H54 (cell line): ENCODE measurements around the gene EIF4G3.
"Not testable (repeated sequence)": the region's sequence is repeated elsewhere in the genome, so short reads cannot be mapped to it uniquely, and the experiment has no call there.

Experiments
- DNase-seq: peaks from one replicate; pipeline ENCODE4 v3.0.0; 2011; ENCODE audit warnings: low spot score, mixed read lengths; ENCODE audit not compliant: insufficient read length
- FAIRE-seq: peaks from 3 replicates; lab custom pipeline; 2011; peaks lifted over from hg19 to GRCh38; lab: Jason Lieb, UNC
- POLR2A ChIP-seq: IDR thresholded peaks from 2 replicates; pipeline ENCODE4 v1.6.1; 2011; ENCODE audit warnings: low read depth, mild to moderate bottlenecking, low read length

EIF4G3 gene

DNA sequence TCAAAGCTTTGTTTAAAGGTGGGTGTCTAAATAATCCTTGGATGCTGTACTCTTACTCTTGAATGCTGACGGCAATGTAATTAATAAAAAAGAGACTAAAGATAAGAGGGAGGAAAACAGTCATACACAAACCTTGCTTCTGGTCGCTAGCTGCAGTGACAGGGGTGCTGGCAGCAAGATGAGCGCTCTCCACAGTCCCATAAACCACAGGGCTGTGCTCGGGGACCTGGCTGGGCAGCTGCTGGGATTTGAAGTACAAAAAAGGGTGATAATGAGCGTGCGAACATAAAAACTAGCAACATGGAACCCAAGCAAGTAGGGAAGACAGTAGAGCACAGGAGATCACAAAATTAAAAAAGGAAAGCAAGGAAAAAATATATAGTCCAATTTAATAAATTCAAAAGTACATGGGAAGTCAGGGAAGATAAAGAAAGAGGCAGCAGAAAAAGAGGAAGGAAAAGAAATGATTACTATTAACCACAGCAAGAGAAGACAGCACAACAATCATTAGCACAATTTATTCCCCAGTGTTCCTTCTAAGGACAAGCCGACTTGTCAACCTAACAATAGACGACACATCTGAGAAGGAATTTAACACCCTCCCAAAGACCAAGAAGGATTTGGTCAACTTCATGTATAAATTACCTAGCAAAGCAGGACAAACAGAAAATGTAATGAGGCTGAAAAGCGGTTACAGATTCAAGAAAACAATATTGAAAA, 226.7 kb downstream of the EIF4G3 start:
- no peak for FAIRE-seq
- DNase-seq, result no peak
- no peak for TF ChIP-seq POLR2A

DNA sequence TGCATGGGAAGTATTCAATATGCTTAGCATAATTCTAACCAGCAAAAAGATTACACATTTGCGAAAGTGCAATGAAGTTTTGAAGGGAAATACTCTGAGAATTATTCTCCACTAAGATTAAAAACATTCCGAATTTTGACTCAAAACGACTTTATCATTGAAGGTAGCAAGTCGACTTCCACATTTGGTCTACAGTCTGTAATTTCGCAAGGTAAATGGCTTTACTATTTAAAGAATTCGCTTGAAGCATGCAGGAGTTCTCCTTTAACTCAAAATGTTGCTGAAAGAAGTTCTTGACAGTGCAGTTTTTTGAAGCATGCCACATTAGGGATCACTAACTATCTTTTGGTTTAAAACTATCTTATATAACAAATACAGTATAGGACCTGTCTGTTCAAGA, 228.6 kb downstream of the EIF4G3 start:
- no peak for DNase-seq
- FAIRE-seq, result no peak
- no peak for TF ChIP-seq POLR2A

DNA sequence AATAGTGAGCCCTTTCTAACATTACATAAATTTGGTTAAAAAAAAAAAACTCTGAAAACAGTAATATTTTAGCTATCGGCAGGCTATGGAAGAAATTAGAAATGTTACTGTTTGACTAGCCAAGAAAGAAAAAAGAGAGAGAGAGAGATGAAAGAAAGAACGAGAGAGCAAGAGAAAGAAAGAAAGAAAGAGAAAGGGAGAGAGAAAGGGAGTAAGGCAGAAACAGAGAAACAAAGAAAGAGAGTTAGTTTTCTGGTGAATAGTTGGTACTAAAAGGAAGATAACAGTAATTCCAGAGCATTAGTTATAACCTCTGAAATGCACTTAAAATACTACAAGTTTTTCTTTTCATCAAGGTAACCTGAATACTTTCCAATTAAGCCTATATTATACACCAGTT, 229.3 kb downstream of the EIF4G3 start:
- no peak for FAIRE-seq
- no peak for TF ChIP-seq POLR2A

DNA sequence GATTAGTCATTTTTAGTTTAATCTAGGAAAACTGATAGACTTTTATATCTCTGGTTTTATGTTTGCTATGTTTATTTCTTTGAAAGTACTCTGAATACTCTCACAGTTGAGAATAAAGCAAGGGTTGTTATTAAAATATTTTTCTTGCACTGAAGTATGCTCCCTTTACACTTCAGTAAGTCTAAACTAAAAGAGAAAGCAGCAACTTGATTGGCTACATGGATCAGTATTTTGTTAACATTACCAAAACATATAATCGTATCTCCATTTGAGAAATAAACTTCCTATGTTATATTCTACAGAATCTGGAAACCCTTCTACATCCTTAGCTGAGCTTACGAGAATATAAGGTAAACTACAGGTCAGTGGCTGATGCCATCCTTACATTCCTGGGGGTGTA, 240.1 kb downstream of the EIF4G3 start:
- DNase-seq, result no peak
- TF ChIP-seq POLR2A, result no peak
- no peak for FAIRE-seq

More for the DNA sequence above, 229.3 kb downstream of the EIF4G3 start:
- no peak for DNase-seq

DNA sequence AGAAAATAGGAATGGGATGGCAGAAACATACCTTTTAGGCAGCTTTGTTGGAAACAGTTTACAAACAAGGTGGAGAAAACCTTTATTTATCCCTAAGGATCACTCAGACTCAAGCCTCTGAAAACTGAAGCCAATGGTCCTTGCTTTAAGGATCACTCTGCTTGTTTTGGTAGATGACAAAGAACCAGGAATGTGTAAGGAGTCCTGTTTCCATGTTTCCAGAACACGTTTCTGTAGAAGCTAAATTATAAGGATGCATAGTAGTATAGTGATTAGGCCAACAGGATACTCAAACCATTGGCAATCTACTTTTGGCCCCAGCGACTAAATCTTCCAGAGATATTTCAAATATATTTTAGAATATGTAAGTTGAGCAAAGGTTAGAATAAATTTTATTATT, 240.5 kb downstream of the EIF4G3 start:
- DNase-seq (no peak), FAIRE-seq (no peak)
- TF ChIP-seq POLR2A, result no peak

DNA sequence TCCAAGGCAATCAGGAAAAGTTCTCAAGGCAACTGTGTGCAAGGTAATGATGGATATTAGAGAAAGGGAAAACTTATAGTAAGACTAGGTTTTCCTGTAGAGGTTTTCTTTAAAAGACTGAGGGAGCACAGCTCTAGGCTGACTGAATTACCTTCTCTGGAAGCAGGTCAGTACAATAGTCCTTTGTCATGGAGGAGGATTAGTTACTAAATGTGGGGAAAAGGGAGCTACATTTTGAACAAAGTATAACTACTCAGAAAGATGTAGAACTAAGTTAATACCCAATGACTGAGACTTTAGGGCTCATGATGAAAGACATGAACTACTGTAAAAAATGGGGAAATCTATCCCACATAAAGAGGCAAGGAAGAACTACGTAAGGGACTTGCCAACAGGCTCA, 241.0 kb downstream of the EIF4G3 start:
- DNase-seq (no peak), FAIRE-seq (no peak)
- no peak for TF ChIP-seq POLR2A

DNA sequence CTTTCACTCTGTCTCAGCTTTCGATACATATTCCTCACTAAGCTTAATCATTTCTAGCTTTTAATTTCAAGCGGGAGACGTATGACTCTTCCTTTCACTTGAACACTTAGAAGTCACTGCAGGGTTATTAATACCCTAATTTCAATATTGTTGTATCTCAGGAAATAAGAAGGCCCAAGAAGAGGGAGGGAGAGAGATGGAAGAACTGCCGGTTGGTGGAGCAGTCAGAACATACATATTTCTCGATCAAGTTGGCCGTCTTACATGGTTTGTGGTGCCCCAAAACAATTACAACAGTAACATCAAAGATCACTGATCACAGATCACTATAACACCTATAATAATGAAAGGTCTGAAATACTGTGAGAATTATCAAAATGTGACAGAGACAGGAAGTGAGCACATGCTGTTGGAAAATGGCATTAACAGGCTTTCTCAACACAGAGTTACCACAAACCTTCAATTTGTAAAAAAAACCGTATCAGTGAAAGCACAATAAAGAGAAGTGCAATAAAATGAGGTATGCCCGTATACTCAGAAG, 244.2 kb downstream of the EIF4G3 start:
- no peak for FAIRE-seq
- no peak for DNase-seq
- TF ChIP-seq POLR2A, result no peak

DNA sequence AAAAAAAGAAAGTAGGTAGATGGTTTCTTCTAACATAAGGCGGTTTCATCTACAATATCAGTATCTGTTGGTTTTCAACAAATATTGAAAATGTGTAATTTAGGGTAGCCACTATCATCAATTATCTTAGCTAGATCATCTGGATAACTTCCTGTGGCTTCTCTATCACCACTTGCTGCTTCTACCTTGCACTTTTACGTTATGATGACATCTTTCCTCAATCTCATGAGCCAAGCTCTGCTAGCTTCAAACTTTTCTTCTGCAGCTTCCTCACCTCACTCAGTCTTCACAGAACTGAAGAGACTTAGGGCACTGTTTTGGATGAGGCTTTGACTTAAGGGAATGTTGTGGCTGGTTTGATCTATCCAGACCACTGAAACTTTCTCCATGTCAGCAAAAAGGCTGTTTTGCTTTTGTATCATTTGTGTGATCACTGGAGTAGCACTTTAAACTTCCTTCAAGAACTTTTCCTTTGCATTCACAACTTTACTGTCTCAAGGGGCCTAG, 244.7 kb downstream of the EIF4G3 start:
- no peak for DNase-seq
- FAIRE-seq, result no peak
- no peak for TF ChIP-seq POLR2A

DNA sequence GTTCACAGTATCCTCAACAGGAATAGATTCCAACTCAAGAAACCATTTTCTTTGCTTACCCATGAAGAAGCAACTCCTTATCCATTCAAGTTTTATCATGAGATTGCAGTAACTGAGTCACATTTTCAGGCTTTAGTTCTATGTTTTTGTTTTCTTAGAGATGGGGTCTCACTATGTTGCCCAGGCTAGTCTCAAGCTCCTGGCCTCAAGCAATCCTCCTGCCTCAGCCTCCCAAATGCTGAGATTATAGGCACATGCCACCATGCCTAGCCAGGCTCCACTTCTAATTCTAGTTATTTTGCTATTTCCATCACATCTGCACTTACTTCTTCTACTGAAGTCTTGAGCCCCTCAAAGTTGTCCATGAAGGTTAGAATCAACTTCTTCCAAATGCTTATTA, 246.3 kb downstream of the EIF4G3 start:
- no peak for FAIRE-seq
- no peak for DNase-seq
- TF ChIP-seq POLR2A, result no peak

DNA sequence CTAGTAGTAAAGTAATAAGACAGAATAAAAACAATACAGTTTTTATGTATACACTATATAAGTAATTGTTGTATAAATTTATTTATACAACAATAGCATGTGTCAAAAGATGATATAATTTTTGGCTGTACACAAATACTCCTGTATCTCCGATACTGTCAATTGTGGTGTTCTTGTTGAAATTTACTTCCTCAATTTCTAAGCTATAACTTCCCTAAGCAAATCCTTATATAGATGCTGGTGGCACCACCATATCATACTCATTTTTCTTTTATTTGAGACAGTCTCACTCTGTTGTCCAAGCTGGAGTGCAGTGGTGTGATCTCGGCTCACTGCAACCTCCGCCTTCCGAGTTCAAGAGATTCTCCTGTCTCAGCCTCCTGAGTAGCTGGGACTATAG, 248.6 kb downstream of the EIF4G3 start:
- no peak for DNase-seq

DNA sequence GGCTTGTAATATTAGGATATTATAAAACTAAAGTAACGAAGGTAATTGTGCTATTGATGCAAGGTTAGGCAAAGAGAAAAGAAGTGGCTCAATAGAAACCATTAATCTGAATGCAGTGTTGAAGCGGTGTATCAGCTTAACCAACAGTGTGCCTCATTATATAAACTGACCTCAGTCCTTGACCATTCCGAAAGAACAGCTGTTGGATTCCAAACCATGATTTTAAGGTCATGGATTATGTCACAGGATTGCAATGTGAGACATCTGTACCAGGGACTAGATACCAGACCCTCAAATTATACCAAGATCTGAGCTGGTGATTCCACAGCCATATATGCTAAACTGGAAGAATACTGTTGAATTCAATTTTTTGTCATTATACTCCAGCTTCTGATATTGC, 255.4 kb downstream of the EIF4G3 start:
- FAIRE-seq (no peak), DNase-seq (no peak)
- no peak for TF ChIP-seq POLR2A

More for the DNA sequence above, 248.6 kb downstream of the EIF4G3 start:
- no peak for FAIRE-seq
- no peak for TF ChIP-seq POLR2A

DNA sequence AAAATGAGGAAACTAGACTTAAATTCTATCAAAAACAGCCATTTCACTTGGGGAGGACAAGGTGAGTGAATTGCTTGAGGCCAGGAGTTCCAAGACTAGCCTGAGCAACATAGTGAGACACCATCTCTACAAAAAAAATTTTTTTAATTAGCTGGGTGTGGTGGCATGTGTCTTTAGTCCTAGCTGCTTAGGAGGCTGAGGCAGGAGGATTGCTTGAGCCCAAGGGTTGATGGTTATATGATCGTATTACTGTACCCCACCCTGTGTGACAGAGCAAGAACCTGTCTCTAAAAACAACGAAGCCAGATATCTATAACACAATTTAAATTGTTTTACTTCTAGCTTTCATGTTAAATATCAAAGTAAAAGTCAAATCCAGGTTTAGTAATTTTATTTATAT, 263.5 kb downstream of the EIF4G3 start:
- no peak for TF ChIP-seq POLR2A
- no peak for DNase-seq
- FAIRE-seq, result no peak

DNA sequence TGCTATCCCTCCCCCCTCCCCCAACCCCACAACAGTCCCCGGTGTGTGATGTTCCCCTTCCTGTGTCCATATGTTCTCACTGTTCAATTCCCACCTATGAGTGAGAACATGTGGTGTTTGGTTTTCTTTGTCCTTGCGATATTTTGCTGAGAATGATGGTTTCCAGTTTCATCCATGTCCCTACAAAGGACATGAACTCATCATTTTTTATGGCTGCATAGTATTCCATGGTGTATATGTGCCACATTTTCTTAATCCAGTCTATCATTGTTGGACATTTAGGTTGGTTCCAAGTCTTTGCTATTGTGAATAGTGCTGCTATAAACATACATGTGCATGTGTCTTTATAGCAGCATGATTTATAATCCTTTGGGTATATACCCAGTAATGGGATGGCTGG, 269.2 kb downstream of the EIF4G3 start:
- DNase-seq, FAIRE-seq: not testable (repeated sequence)

DNA sequence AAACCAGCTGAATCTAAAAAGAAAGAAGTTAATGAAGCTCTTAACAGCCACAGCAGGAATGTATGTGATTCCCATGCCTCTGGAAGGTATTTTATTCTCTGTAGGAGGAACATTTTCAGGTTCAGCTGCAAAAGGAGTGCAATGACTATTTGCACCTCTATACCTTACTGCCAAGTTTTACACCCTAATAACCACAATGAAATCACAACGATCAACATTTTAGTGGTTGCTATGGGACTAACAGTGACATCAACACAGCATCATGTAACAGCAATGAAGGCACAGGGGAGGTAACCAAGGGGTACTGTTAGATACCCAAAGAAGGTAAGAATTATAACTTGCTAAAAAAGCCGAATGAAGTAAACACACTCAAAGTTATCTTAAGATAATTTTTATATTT, 273.3 kb downstream of the EIF4G3 start:
- DNase-seq, result no peak
- FAIRE-seq, result no peak
- no peak for TF ChIP-seq POLR2A

DNA sequence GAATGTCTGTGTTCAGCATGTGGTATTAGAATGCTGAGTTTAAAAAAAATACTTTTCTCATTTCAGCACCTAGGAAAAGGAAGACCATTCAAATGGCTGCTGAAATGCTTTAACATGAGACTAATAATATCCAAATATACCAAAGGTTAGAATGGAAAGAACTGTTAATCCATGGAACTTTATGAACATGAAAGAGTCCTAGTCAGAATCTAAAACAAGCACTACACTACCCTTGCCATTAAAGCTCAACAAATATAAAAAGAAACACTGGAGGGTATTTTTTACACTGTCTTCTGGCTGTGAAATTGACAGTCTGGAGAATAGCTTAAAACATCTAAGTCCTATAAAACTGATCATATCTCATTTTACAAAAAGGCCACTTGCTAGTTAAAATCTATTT, 276.6 kb downstream of the EIF4G3 start:
- no peak for FAIRE-seq
- DNase-seq, result no peak
- TF ChIP-seq POLR2A, result no peak
